GM21529 (cell line): Measurements from ENCODE around the gene AATF.

ENCODE experiments used
- ATAC-seq: cut with Tn5 transposase; IDR thresholded peaks from one replicate; pipeline ENCODE4 v1.9.1; 2021; ENCODE audit not compliant: unreplicated experiment

AATF gene

GRCh38 chr17:37098910-37099664 is 150.3 kb downstream of the AATF start:
- ATAC-seq = no peak

GRCh38 chr17:37100231-37100630 is 151.5 kb downstream of the AATF start:
- ATAC-seq = no peak

- no peak for ATAC-seq
Measured at GRCh38 chr17:37101306-37101705, 152.6 kb downstream of the AATF start.

- ATAC-seq = no peak
Measured at GRCh38 chr17:37103231-37103630, 154.5 kb downstream of the AATF start.

GRCh38 chr17:37106049-37106448 is 157.3 kb downstream of the AATF start:
- ATAC-seq = no peak
